Stimulated activated CD4-positive, alpha-beta T cell treated with anti-CD3 and anti-CD28 coated beads, Interleukin-12 subunit alpha, Interleukin-12 subunit beta, amount 100 ng/mL, for 48 hours (primary cell): ENCODE measurements around the gene B4GALT2.
A peak's percentile ranks its signal among the peaks of the same experiment; 100 is the strongest.

ENCODE experiments used
- DNase-seq, 3 donors: peaks; one replicate each; pipeline ENCODE4 v3.0.0-alpha.2; 2020; ENCODE audit warnings: low read depth in 2 of 3, low spot score in 1 of 3

The B4GALT2 gene

DNA sequence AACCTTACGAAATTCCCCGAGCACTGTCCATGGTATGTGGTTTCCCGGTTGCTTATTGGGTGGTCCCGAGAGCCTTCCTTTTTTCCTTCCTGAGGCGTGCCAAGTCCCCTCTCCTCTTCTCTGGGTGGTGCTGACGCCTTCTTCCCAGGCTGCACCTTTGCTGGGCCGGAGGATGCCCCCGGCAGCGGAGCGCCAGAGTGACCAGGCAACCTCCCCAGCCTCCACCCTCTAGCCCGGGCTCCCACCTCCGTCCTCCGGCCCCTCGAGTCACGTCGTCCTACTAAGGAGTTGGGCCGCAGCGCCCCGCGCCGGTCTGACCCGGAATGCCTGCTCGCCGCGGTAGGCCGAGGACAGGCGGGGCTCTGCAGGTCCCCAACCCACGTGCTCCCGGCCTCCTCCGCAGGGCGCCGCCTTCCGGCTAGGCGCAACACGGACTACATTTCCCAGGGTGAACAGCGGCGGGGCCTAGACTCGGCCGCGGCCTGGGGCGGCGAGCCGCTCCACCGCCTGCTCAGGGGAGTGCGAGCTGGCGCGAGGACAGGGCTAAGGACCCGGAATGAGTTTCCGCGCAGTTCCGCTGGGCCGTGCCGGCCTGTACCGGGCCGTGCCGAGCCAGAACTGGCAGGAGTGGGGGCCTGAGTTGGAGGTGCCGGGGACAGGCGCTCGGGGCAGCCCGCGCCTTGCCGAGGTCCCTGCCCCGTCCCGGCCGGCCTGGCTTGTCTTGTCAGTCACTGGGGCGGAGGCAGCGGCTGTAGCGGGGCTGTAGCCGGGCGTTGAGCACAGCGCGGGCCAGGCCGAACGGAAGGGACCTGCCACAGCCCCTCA, 32.6 kb upstream of the B4GALT2 start, which contains the start of gene IPO13:
IPO13 (plus strand) TSS at position 715 of the 825 bp plus-strand sequence. CDS start 651 bp downstream, outside the sequence.
- peak; percentile 93 to 94 (median 94) for DNase-seq

DNA sequence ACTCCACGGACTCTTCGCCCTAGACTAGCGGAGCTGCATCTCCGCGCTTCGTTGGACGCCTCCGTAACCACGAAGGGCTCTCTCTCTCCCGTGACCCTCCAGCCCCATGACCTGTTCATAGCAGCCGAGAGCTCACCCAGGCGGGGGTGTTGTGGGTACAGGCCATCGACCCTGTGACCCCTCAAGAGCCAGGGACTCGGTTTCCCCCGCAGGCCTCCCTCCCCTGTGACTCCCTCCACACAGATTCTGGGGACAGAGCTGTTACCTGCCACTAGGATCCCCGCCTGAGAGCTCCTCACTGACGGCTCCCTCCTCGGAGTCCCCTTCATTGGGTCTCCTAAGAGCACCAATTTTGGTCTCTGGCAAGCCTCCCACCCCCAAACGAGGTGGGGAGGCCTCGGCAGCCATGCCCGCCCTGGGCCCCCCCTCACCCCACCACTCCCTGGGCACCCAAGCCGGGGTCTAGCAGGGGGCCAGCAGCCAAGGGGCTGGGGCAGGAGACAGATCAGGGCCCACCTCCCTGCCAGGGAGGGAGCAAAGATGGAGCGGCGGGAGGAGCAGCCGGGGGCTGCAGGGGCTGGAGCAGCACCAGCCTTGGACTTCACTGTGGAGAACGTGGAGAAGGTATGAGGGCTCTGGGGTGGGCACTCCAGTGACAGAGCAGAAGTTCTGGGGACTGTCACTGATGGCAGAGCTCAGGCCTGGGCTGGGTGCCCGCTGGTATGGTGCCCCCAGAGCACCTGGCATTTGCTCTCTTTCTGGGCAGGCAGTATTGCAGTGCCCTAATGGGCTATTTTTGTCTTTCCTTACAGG, 31.7 kb upstream of the B4GALT2 start:
- DNase-seq, result no peak

DNA sequence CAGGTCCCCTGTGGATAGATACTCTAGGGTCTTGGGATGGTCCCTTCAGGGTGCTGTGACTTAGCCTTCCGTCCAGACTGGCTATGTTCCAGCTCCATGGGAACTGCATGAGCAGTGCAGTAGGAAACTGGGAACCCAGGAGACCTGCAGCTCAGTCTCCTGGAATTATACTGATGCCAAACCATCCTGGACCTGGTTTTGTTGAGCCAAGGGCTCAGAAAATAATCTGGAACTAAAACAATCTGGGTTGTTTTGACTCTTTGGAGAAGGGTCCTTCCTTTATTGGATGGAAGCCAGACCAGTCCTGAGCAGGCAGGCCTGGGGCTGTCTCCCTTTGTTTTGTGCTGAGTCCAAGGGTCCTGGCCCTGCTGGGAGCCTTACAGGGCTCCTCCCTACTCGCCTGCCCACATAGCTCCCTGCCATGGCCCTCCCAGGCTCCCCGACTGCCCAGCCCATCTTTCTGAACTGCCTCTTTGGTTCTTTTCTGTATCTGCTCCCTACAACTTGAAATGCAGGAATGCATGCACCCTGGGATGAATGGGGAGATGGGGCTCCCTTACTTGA, 31.1 kb upstream of the B4GALT2 start:
- no peak for DNase-seq

DNA sequence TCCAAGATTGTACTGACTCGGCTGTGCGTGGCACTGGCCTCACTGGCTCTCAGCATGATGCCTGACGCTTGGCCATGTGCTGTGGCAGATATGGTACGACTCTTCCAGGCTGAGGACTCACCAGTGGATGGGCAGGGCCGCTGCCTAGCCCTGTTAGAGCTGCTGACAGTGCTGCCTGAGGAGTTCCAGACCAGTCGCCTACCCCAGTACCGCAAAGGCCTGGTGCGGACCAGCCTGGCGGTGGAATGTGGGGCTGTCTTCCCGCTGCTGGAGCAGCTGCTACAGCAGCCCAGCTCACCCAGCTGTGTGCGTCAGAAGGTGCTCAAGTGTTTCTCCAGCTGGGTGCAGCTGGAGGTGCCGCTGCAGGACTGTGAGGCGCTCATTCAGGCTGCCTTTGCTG, 29.3 kb upstream of the B4GALT2 start:
- no peak for DNase-seq

DNA sequence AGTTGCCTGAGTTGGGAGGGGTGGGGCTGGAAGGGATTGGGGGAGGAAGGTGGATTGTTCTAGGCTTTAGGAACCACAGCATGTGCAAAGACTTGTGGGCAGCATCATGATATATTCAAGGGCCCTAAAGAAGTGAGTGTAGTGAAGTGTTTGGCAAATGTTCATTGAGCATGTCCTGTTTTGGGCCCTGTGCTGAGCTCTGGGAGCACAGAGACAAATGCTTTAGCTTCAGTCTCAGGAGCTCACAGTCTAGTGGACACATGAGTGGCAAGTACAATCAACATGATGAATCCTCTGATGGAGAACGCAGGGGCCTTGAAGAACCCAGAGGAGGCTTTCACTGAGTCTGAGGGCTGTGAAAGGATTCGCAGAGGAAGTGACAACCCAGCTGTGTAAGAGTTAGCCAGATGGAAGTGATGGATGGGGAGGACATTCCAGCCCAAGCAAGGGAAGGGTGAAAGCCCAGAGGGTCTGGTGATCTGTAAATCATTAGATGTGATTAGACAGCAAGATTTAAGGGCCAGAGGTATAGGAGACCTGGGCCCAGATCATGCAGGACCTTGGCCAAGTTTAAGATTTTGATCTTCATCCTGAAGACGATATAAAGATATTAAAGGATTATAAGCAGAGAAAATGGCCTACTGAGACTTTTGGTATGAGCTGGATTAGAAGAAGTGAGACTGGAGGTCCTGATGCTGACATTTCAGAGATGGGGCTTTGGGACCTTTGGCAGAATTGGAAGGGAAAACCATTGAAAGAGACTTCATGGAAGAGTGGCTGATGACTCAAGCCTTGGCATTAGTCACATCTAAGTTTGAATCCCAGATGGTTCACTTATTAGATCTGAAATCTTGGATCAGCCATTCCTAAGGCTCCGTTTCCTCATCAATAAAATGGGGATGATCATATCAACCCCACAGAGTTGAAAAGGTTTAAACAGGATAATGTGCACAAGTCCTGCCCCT, 27.7 kb upstream of the B4GALT2 start:
- DNase-seq, result no peak

DNA sequence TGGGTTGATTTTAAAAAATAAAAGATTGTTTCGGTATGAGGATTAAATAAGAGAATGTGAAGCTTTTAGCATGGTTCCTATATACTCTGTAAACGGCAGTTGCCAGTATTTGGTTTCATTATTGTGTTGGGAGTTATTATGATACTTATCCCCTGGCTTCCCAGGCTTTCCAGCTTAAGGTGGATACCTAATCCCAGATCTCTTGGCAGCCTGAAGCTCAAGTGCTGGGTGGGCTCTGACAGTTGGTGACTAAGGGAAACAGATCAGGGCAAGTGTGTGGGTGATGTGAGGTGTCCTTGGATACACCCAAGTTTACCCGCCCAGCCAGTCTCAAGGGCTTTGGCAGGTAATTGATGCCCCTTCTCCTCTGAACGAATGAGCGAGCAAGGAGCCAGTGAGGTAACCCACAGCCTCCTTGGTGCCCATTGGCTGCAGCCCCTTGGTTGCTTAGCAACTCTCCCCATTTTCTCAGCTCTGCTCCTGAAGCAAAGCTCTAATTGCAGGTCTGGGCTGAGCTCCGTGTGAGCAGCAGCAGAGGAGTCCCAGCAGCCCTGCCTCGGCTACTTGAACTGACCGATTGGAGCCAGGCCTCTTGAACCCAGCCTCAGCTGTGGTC, 26.2 kb upstream of the B4GALT2 start:
- DNase-seq, result no peak

DNA sequence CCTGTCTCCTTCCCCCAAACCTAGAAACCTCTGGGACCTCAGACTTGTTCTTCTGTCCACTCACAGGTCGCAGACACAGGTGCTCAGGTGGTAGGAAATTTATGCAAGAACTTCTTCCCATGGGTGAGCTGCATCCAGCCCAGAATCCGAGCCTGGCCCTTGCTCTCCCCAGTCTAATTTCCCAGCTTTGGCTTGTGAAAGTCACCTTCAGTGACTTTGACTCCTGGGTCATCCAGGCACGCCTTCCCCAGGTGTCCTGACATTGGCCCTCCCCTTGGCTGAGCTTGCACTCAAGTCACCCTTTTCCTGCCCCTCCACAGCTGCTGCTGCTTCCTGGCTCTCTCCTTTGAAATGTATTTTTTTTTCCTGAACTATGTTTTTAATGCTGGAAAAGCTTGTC, 25.6 kb upstream of the B4GALT2 start:
- DNase-seq, result no peak

DNA sequence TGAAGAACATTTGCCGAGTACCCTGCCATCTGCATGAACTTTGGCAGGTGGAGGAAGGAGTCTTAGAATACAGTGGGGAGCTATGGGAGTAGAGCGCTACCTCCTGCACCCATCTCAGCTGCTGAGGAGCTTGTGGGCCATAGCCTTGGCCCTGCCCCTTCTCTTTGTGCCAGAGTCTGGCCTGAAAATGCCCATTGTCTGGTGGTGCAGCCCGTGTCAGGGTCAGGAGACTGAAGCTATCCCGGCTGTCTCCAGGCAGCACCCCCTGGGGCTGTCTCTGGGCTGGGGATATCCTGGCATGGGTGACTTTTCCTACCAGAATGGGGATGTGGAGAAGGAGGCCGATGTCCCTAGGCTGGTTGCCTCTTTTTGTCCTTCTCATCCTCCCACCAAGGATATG, 25.0 kb upstream of the B4GALT2 start:
- DNase-seq, result no peak

DNA sequence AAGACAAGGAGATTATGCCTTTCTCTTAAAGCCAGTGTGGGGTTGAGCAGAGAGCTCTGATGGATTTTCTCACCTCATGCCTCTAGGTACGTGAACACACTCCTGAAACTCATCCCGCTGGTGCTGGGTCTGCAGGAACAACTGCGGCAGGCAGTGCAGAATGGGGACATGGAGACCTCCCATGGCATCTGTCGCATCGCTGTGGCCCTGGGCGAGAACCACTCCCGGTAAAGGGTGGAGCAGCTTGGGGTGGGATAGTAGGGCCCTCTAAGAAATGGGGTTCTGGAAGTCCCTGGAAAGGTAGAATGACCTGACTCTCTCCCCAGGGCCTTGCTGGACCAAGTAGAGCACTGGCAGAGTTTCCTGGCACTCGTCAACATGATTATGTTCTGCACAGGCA, 22.8 kb upstream of the B4GALT2 start:
- DNase-seq, result no peak

DNA sequence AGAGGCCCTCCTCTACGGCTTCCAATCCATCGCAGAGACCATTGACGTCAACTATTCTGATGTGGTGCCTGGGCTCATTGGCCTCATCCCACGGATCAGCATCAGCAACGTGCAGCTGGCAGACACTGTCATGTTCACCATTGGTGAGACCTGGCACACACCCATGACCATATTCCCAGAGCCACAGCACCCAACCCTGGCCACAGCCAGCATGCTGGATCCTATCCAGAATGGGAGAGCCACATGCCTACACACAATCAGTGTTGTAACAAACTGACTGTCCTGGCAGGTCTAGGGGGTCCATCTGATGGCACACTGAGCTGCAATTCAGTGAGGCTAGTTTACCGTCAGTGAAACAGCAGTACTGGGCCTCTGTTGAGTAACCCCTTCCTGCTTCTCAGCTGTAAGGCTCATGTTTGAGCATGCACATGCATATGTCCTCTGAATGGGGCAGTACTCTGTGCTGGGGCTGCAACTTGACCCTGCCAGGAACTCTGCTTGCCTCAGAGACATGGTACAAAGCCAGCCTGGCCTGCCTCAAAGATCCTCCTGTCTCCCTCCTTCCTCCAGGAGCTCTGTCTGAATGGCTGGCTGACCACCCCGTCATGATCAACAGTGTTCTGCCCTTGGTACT, 21.5 kb upstream of the B4GALT2 start:
- DNase-seq, result no peak

DNA sequence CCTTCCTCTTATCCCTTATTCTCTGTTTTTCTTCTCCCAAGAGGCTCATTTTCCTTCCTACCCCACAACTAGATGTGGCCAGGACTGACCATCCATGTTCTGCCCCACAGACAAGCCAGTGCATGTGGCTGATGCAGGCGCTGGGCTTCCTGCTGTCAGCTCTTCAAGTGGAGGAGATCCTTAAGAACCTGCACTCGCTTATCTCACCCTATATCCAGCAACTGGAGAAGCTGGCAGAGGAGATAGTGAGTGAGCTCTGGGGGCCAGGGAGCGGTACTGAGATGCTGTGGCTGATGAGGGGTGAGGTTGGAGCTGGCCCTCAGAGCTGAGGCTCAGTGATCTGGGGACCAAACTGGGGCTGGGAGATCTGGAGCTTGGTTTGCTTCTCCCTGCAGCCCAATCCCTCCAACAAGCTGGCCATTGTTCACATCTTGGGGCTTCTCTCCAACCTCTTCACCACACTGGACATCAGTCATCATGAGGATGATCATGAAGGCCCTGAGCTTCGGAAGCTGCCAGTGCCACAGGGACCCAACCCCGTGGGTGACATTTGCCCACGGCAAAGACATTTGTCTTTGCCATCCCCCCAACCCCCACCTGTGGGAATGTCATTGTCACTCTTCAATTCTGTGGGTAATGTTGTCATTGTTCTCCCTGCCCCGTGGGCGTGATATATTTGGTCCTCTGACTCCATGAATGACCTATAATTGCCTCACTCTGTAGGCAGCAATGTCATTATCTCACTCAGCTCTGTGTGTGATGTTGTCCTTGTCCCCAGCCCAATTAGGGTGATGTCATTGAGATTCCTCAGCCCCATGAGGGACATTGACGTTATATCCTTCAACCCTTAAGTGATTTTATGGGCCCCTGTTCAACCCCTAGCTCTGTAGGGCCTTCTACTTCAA, 20.4 kb upstream of the B4GALT2 start:
- no peak for DNase-seq

DNA sequence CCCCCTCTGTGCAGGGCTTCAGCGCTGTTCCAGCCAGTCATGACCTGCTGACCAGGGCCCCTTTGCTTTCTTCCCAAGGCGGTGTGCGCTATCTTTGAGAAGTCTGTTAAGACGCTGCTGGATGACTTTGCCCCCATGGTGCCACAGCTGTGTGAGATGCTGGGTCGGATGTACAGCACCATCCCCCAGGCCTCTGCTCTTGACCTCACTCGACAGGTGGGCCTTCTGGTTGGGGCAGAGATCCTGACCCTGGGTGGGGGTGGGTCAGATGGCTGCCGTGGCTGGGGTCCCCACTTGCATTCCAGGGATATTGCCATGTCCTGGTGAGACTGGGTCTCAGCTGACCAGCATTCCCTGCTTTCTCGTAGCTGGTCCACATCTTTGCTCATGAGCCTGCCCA, 18.2 kb upstream of the B4GALT2 start:
- no peak for DNase-seq

DNA sequence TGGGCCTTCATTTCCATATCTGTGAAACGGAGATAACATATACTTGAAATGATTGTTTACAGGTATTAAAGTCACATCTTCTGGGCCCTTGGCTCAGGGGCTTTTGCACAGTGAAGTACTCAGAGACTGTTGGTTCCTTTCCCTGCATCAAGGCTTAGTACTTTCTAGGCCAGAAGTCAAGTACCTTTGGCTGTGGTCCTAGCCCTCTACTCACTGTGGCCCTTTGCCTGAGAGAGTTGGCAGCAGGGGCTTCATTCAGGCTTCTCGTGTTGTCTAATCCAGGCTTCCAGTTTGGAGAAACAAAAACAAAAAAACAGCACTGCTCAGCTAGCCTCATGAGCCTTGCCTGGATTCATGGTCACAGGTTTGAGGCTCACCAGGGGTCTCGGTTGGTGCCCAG, 17.3 kb upstream of the B4GALT2 start:
- DNase-seq, result no peak

DNA sequence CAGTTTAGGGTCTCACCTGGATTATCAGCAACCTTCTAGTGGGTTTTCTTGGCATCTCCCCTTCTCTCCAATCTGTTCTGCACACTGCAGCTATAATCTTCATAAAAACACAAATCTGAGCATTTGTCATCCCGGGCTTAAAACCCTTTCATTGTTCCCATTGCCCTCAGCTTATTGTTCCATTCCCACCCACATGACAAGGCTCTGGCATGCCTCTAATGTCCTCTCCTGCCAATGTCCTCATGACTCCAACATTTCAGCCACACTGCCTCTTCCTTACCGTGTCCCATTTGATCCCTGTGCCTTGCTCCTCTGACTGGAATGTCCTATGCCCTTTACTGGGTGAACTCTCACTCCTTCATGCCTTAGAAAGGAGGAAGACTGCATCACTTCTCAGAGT, 16.7 kb upstream of the B4GALT2 start:
- DNase-seq, result no peak

DNA sequence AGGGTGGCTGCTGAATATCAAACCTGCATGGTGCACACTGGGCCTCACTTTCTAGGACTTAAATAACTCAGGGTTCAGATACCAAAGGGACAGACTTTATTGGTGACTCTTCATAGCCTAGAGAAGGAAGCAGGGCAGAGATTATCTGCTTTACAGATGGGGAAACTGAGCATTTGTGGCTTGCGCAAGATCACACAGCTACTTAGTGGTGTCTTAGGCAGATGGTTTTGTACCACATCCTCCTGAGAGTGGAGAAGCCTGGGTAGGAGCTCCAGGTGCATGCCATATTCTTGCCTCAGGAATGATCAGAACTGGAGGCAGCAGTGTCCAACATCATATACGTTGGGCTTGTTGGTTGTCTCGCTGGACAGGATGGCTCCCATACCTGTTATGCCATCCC, 16.0 kb upstream of the B4GALT2 start:
- DNase-seq, result no peak

DNA sequence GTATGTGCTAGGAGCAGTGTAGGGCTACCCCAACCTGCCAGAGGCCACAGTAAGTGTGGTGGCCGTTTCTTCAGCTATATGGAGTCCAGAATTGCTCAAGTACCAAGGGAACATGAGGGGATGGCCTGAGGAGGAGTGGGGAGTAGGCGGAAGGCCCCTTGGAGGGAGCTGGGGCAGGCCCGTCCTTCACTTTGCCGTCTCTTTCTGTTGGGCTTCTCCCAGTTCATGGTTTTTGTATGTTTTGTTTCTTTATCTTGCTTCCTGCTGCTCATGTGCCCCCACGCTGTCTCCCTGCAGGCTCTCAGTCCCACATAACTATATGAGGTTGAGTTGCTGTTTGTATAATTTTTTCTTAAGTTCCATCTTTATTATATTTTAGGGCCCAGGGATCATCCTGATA, 15.1 kb upstream of the B4GALT2 start:
- DNase-seq, result no peak

DNA sequence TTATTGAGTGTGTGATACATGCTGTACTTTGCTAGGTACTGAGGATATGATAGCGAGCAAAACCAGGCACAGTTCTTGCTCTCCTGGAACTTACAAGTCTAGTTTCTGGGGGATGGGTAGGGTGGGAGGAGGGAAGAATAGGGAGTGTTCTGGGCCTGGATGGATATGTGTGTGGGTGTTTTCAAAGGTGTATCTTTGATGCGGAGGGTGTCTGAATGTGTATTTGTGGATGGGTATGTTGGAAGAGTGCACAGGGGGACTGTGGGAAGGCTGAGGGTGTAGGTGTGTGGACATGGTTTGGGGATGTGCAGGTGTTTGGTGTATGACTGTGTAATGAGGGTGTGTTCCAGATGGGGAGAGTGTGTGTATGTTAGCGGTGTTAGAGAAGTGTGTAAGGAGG, 13.7 kb upstream of the B4GALT2 start:
- no peak for DNase-seq

DNA sequence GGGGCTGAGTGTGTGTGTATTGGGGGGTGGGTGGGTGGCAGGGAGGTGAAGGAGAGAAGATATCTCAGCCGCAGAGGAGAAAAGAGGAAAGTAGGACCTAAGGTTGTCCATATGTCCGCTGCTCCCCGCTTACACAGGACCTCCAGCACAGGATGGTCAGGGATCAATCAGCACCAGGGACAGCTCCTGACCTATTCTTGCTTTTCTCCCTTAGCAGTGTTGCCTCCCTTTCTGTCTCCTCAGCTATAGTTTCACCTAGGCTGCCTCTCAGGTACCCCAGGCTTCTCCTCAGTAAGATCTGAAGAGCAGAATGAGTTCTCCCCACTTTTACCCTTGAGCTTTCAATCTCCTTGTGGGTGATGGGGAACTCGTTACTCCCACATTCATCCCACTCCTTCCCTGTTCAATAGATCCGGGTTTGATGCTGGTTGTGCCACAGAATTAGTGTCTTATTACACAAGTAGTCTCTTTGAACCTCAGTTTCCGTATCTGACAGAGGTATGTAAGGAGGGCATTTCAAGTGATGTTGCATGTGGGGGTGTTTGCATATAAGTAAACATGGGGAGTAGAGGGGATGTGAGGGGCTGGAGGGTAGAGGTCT, 10.6 kb upstream of the B4GALT2 start:
- DNase-seq, result no peak

DNA sequence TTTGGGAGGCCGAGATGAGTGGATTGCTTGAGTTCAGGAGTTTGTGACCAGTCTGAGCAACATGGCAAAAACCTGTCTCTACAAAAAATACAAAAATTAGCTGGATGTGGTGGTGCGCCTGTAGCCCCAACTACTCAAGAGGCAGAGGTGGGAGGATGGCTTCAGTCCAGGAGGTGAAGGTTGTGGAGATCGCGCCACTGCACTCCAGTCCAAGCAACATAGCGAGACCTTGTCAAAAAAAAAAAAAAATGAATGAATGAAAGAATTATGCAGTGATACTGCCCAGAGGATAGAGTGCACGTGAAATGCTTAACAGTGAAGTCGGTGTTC, 9.6 kb upstream of the B4GALT2 start:
- DNase-seq, result no peak
